Neural progenitor cell (in vitro differentiated cells): ENCODE data around the gene PGAP6.

ENCODE experiments used
- EZH2 ChIP-seq: fragments of 200-600 bp; sonication (generic); IDR thresholded peaks from 2 replicates; pipeline ENCODE4 v1.6.1; 2017; ENCODE audit warnings: antibody characterized with exemption, mild to moderate bottlenecking, moderate library complexity
- EZH2phosphoT487 ChIP-seq: fragments of 200-600 bp; sonication (generic); IDR thresholded peaks from 2 replicates; pipeline ENCODE4 v1.6.1; 2017; ENCODE audit warnings: antibody characterized with exemption
- TF ChIP-seq, protein P1 (sequence below): fragments of 200-600 bp; sonication (generic); IDR thresholded peaks from 2 replicates; pipeline ENCODE4 v1.5.1; 2017; ENCODE audit warnings: antibody characterized with exemption, mild to moderate bottlenecking

GRCh38 chr16:396199-396598 is 14.4 kb upstream of the PGAP6 start:
- TF ChIP-seq, protein P1, sequence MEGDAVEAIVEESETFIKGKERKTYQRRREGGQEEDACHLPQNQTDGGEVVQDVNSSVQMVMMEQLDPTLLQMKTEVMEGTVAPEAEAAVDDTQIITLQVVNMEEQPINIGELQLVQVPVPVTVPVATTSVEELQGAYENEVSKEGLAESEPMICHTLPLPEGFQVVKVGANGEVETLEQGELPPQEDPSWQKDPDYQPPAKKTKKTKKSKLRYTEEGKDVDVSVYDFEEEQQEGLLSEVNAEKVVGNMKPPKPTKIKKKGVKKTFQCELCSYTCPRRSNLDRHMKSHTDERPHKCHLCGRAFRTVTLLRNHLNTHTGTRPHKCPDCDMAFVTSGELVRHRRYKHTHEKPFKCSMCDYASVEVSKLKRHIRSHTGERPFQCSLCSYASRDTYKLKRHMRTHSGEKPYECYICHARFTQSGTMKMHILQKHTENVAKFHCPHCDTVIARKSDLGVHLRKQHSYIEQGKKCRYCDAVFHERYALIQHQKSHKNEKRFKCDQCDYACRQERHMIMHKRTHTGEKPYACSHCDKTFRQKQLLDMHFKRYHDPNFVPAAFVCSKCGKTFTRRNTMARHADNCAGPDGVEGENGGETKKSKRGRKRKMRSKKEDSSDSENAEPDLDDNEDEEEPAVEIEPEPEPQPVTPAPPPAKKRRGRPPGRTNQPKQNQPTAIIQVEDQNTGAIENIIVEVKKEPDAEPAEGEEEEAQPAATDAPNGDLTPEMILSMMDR, result no peak
- no peak for TF ChIP-seq EZH2
- TF ChIP-seq EZH2phosphoT487, result no peak
